Osteocyte (in vitro differentiated cells): Measurements from ENCODE around the gene LARGE1. TPM values are rescaled to one million over a fixed set of nuclear protein-coding genes. Genes with fewer than 3 reads are reported as not detected.

ENCODE experiments used
- DNase-seq: peaks from one replicate; pipeline ENCODE4 v3.0.0; 2021; ENCODE audit warnings: mixed read lengths; ENCODE audit not compliant: unreplicated experiment; ENCODE audit errors: extremely low spot score
- H3K27ac Mint-ChIP-seq: one replicate; pipeline ENCODE4 v1.8.0; 2021; ENCODE audit warnings: mild to moderate bottlenecking, mixed read lengths; ENCODE audit not compliant: unreplicated experiment
- H3K27me3 Mint-ChIP-seq: one replicate; pipeline ENCODE4 v1.8.0; 2021; ENCODE audit warnings: mixed read lengths; ENCODE audit not compliant: unreplicated experiment
- H3K36me3 Mint-ChIP-seq: one replicate; pipeline ENCODE4 v1.8.0; 2021; ENCODE audit warnings: mixed read lengths; ENCODE audit not compliant: unreplicated experiment
- H3K4me1 Mint-ChIP-seq: one replicate; pipeline ENCODE4 v1.8.0; 2021; ENCODE audit warnings: mixed read lengths; ENCODE audit not compliant: unreplicated experiment
- H3K4me3 Mint-ChIP-seq: one replicate; pipeline ENCODE4 v1.8.0; 2021; ENCODE audit warnings: mild to moderate bottlenecking, moderate library complexity, mixed read lengths; ENCODE audit not compliant: unreplicated experiment
- H3K9me3 Mint-ChIP-seq: one replicate; pipeline ENCODE4 v1.8.0; 2021; ENCODE audit warnings: mixed read lengths; ENCODE audit not compliant: unreplicated experiment
- CTCF ChIP-seq: fragments of 200-600 bp; sonication (generic); IDR thresholded peaks from 2 replicates; pipeline ENCODE4 v1.5.0; 2021; ENCODE audit warnings: antibody characterized with exemption, mild to moderate bottlenecking, moderate library complexity
- total RNA-seq: library from RNA; stranded (reverse); gene quantifications from 2 replicates; pipeline ENCODE4 v1.2.1, GENCODE V29; 2021

LARGE1 gene
- total RNA-seq, 1 donor from 2014 or later, result 17.6 TPM

GRCh38 chr22:33747576-33748180 is 172.6 kb downstream of the LARGE1 start:
- no peak for DNase-seq
- H3K4me1 Mint-ChIP-seq, result no peaks in the 10 kb centered on the region
- TF ChIP-seq CTCF, result no peak
- H3K4me3 Mint-ChIP-seq, result no peak overlapping the region
- no peaks in the 10 kb centered on the region for H3K36me3 Mint-ChIP-seq
- no peaks in the 10 kb centered on the region for H3K9me3 Mint-ChIP-seq
- H3K27me3 Mint-ChIP-seq, result no peaks in the 10 kb centered on the region
- H3K27ac Mint-ChIP-seq, result no peak overlapping the region

DNA sequence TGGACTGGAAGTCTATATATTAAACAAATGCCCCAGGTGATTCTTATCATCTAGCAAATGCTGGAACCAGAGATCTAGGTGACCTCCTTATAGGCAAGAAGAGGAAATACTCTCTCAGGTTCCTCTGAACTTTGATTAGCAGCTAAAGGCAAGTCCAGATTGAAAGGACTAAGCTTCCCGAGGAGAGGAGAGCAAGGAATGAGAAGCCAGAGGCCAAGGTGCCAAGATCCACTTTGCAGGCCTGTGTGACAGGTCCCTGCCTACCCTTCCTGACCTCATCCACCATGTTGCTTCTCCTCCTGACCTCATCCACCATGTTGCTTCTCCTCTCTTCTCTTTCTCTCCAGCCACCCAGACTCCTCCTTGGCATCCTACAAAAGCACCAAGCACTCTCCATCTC is 173.2 kb downstream of the LARGE1 start:
- no peaks in the 10 kb centered on the region for H3K9me3 Mint-ChIP-seq
- no peak for DNase-seq
- no peaks in the 10 kb centered on the region for H3K4me1 Mint-ChIP-seq
- TF ChIP-seq CTCF, result no peak
- H3K4me3 Mint-ChIP-seq, result no peak overlapping the region
- no peak overlapping the region for H3K27ac Mint-ChIP-seq
- no peaks in the 10 kb centered on the region for H3K27me3 Mint-ChIP-seq
- H3K36me3 Mint-ChIP-seq, result no peaks in the 10 kb centered on the region

- no peak for DNase-seq
- Mint-ChIP-seq H3K36me3 (no peaks in the 10 kb centered on the region), H3K27ac (no peak overlapping the region), H3K27me3 (no peaks in the 10 kb centered on the region), H3K4me1 (no peaks in the 10 kb centered on the region), H3K9me3 (no peaks in the 10 kb centered on the region), H3K4me3 (no peak overlapping the region)
- TF ChIP-seq CTCF, result no peak
Measured at GRCh38 chr22:33746501-33746928, 173.8 kb downstream of the LARGE1 start.

DNA sequence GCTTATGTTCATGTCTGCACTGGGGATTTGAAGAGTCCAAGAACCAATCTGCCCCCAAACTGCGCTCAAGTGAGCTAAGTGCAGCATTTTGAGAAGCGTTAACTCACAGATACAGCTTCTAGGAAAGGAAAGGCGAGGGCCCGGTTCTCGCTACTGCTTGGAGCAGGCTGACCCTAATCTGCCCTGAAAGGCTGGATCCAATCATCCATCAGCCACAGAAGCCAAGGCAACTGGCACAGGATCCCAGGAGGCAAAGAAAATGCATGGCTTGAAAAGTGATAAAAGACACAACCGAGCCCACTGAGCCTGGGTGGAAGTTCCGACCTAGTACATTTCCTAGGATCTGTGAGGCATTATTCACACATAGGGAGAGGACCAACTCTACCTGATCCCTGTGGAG is 174.8 kb downstream of the LARGE1 start:
- Mint-ChIP-seq H3K4me3 (no peak overlapping the region), H3K4me1 (no peaks in the 10 kb centered on the region), H3K27me3 (no peaks in the 10 kb centered on the region), H3K27ac (no peak overlapping the region), H3K36me3 (no peaks in the 10 kb centered on the region), H3K9me3 (no peaks in the 10 kb centered on the region)
- no peak for DNase-seq
- no peak for TF ChIP-seq CTCF

- H3K4me1 Mint-ChIP-seq, result no peaks in the 10 kb centered on the region
- no peaks in the 10 kb centered on the region for H3K27me3 Mint-ChIP-seq
- H3K36me3 Mint-ChIP-seq, result no peaks in the 10 kb centered on the region
- no peak overlapping the region for H3K4me3 Mint-ChIP-seq
- DNase-seq, result no peak
- no peak overlapping the region for H3K27ac Mint-ChIP-seq
- TF ChIP-seq CTCF, result no peak
- H3K9me3 Mint-ChIP-seq, result no peaks in the 10 kb centered on the region
Measured at GRCh38 chr22:33743756-33744155, 176.5 kb downstream of the LARGE1 start.
